CD4-positive, alpha-beta T cell treated with Interleukin-4 for 4 hours (primary cell): Measurements from ENCODE around the gene OPRL1.

Source experiments
- DNase-seq: peaks from one replicate; pipeline ENCODE4 v3.0.0-alpha.2; 2020

The OPRL1 gene

DNA sequence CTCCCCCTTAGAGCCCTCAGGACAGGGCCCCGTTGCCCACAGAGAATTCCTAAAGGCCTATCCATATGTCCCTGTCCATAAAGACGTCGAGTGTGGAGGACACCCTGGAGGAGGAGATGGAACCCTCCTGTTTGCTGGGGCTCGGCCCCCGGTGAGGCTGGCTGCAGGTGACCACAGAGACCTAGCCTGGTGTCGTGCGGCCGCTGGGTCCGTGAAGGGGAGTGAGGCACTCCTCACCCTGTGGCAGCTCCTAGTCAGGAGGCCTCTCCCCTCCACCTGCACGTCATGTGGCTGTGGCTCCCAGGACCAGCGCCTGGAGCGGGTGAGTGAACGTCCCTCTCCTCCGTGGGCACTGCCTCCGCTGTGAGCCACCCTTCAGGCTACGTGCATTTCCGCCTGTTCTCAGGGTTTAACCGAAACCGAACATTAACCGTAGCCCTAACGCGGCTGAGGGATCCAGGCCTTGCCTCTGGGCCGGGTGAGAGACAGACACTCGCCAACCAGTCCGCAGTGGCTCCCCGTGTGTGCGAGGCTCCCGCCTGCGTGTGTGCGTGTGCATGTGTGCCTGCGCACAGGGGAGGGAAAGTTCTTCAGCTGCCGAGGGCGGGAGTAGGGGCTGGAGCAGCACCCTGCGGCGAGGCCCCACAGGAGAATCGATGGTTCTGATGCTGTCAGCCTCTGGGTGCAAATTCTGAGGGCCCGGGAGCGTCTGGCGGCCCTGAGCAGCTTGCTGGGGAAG lies 22.8 kb upstream of the OPRL1 start:
- DNase-seq: no peak

DNA sequence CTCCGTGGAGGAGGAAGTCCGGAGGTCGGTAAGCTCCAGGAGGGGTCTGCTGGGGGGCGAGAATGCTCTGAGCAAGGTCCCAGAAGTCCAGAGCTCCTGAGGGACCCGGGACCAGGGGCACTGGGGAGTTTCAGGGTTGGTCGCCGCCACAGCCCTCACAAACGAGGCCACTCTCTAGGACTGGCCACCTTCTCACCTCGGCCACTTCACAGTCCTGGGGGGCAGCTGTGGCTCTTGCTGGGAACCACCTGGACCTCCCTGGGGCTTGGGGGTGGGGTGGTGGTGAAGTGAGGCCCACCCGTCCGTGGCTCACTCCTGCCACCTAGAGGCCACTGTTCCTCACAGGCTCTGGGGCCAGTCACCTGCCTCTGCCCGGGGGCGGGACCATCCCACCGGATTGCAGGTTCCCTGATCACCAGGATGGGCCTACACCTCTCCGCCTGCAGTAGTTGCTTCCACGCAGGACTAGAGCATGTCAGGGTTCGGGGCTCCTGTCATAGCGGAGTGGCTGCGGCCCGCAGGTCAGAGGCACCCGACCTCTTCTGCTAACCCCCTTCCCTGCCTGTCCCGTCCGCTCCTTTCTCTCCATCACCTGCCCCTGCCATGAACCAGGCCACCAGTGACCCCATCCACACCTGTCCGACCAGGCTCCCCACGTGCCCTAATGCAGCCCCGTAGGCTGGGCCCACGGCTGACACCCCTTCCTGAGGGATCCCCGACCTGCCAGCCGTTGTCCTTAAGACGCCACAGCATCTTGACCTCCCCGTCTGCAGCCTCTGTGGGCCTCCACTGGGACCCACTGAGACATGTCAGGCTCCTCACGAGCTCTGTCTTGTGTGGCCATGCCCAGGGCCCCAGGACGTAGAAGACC lies 22.0 kb upstream of the OPRL1 start:
- peak; percentile 65 for DNase-seq

DNA sequence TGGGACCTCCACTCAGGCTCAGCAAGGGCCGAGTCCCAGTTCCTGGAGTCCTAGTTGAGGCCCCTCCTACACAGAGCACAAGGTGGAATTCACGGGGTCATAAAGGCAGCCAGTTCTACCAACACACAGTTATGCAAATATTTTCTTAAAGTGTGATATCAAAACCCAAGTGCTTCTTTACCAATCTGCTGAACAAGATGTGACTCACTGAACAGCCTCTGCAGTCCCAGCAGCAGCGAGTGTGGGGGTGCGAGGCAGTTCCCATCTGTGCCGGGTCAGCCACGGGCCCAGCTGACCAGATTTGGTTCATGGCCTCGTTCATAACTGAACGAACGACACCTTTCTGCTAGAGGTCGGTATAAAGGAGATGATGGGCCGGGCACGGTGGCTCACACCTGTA lies 21.3 kb upstream of the OPRL1 start:
- DNase-seq: no peak

DNA sequence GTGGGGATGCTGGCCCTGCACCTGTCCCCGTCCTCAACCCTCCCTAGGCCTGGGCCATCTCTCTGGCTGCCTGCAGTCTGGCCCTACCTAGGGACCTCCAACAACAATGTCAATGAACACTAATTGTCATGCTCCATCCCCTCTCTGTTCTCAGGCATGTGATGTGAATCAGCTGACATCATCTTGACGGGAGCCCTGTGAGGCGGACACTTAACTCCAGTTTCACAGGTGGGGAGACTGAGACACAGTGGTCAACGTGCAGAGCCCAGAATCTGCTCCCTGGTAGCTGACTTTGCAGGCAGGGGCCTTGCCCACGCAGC lies 17.6 kb upstream of the OPRL1 start:
- no peak for DNase-seq

DNA sequence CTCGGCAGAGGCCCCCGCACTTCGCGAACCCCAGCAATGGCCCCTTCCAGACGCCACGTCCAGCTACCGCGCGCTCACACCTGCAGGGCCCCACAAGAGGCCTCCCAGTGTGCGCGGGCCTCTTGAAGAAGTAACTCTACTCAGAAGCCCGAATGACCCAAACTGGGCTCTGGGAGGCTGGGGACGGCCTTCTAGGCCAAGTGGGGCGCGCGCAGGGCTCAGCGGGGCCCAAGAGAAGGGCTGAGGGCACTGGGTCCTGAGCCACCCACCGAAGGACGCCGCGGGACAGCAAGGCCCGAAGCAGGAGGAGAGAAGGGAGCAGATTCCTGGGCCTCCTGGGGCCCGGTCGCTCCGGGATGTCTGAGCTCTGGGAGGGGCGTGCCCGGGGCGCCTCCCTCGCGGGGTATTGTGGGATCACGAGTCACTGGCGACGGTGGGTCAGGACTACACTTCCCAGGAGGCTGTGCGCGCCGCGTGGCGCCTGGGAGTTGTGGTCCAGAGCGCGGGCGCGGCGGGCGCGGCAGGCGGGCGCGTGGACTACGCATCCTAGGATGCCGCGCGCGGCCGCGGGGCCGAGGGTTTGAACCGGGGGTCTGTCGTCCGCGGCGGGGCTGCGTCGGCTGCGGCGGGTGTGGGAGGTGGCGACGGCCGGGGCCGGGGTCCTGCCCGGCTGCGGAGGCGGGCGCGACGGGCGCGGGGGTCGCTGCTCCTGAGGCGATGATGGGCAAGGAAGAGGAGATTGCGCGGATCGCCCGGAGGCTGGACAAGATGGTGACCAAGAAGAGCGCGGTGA lies 17.1 kb upstream of the OPRL1 start, which contains the start of gene TCEA2:
TSS of gene TCEA2 (plus strand) at position 603 of the 793 bp plus-strand sequence. CDS start at position 718, 115 bp downstream.
- peak; percentile 93 for DNase-seq

DNA sequence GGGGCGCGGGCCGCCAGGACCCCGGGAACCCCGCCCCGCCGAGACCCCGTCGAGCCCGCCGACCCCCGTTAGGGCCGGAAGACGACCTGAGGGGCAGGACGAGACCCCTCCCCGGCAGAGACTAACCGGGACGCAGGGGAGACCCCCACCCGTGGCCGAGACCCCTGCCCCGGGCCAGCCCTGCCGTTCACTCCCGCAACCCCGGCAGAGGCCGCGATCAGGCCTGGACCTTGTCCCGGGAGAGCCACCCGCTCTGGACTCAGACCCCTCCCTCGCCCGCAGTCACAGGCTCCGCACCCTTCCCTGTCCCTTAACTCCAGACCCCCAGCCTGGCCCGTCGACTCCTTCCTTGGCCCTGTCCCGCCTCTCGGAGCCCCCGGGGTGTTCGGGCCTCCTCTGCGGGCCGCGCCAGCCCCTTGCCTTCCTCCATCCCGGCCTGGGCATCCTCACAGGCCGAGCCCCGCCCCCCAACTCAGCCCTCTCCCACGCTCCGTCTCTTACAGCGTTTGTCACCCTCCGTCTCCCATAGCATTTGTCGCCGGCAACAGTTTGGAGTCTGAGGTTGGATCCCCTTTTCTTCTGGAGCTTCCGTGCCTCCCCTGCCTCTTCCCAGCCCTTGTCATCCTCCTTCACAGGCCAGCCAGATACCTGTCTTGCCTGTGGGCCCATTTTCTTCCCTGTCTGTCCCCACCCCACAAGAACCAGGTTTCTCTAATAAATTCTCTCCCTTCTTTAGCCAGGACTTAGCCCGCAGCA lies 16.3 kb upstream of the OPRL1 start:
- DNase-seq: no peak

DNA sequence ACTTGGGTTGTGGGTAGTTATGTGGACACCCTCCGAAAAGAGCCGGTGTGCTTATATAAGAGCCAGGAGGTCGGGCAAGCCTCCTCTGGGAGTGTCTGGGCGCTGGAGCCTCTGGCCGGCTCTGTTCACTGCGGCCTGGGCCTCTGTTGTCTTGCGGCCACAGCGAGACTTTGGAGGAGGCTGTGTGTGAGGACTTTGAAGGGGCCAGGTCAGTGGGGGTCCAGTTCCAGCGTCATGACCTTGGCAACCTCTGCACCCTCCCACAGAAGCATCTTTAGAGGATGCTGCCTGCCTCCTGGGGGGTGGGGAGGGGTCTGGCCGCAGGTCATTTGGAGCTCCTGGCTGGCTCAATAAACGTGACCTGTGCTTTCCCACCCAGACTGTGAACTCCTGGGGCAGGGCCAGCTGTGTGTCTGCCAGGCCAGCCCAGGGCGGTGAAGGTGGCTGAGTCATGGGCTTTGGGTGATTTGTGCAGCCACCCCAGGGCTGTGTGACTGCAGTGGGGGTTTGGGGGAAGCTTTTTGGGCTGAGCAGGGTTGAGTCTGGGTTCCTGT lies 15.7 kb upstream of the OPRL1 start:
- DNase-seq: no peak

DNA sequence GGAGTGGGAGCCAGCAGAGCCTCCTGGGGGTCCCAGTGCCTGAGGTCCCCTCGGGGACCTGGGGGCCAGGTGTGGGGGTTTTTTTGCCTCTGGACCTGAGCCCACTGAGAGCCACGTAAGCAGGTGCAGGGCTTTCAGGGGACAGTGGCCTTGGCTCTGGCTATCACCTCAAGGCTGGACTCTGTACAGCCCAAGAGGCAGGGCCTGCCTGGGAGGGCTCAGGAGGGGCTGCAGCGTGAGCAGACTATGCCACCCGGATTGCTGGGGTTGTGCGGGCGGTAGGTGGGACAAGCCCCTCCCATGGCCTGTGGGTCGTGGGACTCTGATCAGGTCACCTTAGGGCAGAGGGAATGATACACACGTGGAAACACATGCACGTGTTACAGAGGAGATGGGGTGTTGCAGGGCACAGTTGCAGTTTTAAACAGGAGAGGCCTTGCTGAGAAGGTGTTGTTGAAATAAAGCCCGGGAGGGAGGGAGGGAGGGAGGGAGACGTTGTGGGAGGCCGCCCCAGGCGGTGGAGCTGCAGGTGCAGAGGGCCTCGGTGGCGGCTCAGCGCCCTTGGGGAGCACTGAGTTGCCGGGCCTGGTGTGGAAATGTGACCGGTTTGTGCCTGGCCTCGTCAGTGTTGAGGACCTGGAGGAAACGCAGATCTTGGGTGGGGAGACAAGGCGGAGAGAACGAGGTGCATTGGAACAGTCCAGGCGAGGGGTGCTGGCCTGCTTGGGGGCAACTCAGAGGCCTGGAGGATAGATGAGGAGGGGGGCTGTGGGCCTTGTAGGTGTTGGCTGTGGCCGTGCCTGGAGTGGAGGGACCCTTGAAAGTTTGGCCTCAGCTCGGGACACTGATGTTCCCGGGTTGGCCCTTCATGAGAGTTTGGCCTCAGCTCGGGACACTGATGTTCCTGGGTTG lies 14.6 kb upstream of the OPRL1 start:
- DNase-seq: no peak

DNA sequence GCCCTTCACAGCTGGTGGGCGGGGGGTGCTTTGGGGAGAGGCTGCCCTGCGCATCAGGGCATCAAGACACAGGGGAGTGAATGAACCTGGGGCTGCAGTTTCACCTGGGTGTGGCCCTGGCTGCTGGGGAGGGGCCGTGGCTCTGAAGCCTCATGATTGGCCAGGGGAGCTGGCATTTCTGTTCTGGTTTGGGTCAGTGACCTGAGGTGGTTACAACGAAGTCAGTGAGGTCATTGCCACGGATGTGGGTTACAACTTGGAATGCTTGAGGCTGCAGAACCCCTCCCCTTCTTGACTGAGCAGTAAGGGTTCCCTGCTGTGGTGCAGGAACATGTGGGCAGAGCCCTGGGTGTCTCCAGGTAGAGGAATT lies 13.9 kb upstream of the OPRL1 start:
- DNase-seq: peak; percentile 73

DNA sequence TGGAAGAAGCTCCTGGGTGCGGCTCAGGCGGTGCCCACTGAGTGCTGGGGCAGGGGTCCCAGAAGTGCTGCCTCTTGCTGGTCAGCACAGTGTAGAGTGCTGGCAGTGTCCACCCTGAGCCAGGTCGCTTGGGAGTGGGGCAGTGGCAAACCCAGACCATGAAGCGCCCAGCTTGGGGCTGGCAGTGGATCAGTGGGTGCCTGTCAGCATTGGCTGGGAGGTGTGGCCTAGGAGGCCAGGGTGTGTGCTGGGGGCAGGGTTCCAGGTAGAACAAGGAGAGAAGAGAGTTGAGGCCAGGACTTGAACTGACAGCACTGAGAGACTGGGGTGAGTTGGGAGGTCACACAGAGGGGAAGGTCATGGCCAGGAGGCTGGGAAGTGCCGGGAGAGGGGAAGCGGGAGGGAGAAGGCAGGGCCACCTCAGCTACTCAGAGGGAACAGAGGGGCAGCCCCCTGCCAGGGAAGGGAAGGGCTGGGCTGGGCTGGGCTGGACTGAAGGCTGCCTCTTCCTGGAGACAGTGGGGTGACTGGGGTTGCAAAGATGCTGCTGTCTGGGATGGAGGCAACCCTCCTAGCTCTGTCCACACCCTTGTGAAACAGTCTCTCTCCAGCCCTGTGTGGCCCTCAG lies 12.8 kb upstream of the OPRL1 start:
- DNase-seq: no peak

DNA sequence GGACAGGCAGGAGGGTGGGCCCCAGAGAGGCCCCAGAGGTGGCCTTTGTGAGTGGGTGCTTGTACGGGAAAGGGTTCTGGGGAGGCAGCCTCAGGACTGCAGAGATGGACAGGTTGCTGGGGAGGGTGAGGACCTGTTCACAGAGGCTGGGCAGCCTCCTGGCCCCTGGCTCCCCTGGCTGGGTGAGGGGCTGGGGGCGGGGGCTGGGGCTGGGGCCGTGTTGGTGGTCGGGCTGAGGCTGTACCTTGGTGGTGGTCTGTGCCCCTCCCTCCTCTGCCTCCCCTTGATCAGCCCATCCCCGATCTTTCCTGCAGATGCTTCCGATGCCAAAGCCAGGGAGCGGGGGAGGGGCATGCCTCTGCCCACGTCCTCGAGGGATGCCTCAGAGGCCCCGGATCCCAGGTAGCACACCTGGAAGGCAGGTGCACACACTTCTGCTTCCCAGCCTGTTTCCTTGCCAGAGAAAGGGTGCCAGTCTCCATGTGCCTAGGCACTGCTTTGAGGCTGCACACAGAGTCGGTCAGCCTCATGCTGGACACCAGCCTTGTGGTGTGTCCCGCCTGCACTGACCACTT lies 12.1 kb upstream of the OPRL1 start:
- DNase-seq: no peak

DNA sequence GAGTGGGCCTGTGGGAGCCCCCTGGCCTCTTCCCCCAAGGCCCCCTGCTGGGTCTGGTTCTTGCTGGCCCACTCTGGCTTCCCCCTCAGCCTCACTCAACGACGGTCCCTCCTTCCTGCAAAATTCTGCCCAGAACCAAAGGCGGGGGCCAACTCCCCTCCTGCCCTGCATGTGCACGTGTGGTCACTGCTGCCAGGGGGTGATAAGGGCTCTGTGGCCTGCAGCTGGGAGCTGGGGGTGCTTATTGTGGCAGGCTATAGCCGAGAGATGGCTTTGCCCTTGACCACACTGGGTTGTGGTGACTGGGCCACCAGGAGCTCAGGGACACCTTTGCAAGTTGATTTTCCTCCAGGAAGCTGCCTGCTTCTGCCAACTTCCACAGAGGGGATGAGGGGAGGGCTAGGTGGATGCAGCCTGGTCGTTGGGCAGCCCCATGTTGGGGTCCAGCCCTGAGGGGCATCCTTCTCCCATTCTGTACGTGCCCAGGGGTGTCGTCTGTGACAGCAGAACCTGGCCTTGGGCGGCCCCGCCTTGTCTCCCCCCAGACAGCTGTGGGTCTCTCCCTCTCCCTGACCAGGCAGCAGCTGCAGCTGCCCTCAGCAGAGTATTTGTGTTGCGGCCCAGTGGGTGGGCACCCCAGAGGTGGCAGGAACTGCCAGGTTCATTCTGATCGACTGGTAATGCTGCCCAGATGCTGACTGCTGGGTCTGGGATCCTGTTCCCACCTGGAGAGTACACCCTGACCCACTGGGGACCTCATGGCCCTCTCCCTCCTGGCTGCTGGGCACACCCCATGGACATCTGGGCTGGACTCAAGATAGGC lies 11.3 kb upstream of the OPRL1 start:
- no peak for DNase-seq

DNA sequence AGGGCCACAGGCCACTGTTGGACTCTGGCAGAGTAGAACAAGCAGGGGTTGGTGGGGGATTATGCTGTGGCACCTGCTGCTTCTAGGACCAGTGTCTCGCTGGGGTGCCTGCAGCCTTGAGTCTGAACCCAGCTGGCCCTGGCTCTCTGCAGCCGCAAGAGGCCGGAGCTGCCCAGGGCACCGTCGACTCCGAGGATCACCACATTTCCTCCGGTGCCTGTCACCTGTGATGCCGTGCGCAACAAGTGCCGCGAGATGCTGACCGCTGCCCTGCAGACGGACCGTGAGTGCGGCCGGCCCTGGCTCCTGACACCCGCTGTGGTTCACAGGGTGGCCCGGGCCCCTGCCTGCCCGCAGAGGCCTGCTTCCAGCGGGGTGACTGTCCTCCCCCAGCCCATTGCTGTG lies 10.7 kb upstream of the OPRL1 start:
- no peak for DNase-seq

DNA sequence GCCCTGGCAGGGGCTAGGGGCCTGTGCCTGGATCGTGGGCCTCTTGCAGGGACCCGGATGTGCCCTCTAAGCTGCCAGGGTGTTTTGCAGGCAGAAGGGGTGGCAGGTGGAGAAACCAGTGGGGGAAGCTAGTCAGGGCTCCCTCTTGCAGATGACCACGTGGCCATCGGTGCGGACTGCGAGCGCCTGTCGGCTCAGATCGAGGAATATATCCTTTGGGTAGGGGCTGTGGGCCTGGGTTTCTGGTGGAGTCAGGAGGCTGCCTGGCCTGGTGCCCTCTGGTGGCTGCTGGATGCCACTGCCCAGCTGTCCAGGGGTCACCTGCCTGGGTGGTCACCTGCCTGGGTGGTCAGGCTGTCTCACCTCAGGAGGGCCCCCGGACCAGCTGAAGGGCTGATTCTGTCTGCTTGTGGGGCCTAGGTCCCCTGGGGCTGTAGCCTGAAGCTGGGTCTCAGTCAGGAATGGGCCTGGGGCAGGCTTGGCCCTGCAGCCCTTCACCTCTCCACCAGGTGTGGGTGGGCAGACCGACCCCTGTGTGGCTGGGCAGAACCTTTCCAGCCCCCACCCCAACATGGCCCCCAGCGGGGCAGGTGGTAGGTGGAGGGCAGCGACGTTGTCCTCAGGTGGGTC lies 10.2 kb upstream of the OPRL1 start:
- DNase-seq: no peak

DNA sequence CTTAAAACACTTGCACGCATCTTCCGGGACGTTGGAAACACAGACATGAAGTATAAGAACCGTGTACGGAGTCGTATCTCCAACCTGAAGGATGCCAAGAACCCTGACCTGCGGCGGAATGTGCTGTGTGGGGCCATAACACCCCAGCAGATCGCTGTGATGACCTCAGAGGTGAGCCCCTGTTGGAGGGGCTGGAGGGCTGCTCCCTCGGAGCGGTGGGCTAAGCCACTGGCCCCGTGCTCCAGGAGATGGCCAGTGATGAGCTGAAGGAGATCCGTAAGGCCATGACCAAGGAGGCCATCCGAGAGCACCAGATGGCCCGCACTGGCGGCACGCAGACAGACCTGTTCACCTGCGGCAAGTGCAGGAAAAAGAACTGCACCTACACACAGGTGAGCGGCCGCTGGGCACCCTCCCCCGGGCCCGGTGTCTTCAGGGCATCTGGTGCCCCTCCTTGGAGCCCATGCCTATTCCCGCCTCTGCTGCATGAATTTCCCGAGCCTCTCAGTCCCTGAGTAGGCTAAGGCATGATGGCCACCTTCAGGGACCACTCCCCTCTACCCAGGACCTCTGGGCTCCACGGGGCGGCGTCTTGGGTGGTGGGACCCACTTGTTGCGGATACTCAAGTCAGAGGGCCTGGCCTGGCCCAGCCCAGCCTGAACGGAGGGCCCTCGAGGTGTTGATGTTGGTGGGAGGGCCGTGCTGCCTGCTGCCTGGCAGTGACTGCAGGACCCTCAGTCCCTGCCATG lies 9.5 kb upstream of the OPRL1 start:
- DNase-seq: no peak

DNA sequence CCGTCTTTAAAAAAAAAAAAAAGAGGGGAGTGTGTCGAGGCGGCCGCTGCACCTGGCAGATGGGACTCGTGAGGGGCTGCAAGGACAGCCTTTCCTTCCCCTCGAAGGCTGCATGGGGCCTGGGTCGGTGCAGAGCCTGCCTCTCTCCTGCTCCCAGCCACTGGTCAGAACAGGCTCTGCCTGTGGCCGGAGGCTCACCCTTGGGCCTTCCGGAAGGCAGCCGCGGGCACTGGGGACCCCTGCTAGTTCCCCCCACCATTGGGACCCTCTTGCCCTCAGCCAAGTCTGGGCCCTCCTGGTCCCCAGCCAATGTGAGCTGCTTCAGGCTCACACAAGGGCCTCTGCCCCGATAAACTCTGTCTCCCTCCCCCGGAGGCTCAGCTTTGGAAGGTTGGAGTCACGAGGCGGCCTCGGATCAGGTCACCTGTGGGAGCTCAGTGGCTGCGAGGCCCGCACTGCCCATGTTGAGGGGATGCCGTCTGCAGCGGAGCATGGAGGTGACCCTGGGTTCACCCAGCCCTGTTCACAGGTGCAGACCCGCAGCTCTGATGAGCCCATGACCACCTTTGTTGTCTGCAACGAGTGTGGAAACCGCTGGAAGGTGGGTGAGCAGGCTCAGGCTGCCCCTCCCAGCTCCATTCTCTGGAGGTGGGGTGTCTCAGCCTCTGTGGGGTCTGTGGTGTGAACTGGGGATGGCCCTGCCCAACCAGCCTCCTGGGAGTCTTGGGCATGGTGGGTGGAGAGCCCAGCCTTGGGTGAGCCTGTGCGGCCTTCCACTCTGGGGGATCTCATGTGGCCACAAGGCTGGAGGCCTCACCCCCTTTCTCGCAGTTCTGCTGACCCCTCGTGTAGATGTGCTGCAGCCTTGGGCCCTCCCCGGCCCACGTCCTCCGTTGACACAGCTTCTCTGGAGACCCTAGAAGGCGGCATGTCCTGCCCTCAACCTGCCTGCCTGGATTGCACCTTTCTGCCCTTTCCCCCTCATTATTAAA lies 8.2 kb upstream of the OPRL1 start:
- DNase-seq: no peak

DNA sequence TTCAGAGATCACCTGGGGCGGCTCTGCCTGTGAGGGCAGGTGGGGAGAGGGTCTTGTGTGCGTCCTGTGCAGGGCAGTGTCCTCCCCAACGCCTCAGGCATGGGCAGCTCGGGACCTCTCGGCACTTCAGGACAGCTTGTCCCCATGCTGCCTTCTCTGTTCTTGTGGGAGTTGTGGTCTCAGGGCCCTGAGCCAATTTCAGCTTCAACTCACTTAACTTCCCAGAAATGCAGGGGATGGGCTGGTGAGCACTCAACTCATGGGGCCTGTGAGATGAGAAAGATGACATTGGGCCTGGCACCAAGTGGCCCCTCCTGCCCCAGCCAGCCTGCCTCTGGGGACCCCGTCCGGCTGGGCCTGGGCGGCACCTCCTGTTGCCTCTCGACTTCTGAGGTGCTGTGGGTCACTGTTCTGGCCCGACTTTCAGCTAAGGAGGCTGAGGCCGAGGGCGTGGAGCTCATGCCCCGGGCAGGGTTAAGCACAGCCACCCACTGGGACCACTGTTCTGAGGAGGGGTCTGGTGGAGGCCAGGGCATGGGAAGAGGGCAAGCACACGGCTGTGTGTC lies 7.3 kb upstream of the OPRL1 start:
- DNase-seq: no peak
